Hepatic stellate cell (primary cell): ENCODE measurements around the gene BICC1.
"Not testable (repeated sequence)": the region's sequence is repeated elsewhere in the genome, so short reads cannot be mapped to it uniquely, and the experiment has no call there.

Experiments
- DNase-seq: peaks from one replicate; pipeline ENCODE4 v3.0.0; 2011; ENCODE audit warnings: low spot score

Gene BICC1

GRCh38 chr10:58565271-58565670 is 52.6 kb downstream of the BICC1 start:
- DNase-seq, result no peak

- no peak for DNase-seq
Observed at GRCh38 chr10:58567652-58568051, 55.0 kb downstream of the BICC1 start.

GRCh38 chr10:58568428-58568935 is 55.8 kb downstream of the BICC1 start:
- DNase-seq, result no peak

GRCh38 chr10:58570307-58570723 is 57.6 kb downstream of the BICC1 start:
- DNase-seq, result no peak

GRCh38 chr10:58570979-58571378 is 58.3 kb downstream of the BICC1 start:
- no peak for DNase-seq

GRCh38 chr10:58573144-58573543 is 60.5 kb downstream of the BICC1 start:
- no peak for DNase-seq

- DNase-seq, result no peak
Observed at GRCh38 chr10:58574058-58574457, 61.4 kb downstream of the BICC1 start.

GRCh38 chr10:58575491-58575890 is 62.8 kb downstream of the BICC1 start:
- no peak for DNase-seq

- no peak for DNase-seq
Observed at GRCh38 chr10:58576751-58577436, 64.2 kb downstream of the BICC1 start.

- DNase-seq, result no peak
Observed at GRCh38 chr10:58577437-58577777, 64.7 kb downstream of the BICC1 start.

- DNase-seq, result no peak
Observed at GRCh38 chr10:58578366-58578765, 65.7 kb downstream of the BICC1 start.

- no peak for DNase-seq
Observed at GRCh38 chr10:58579011-58579655, 66.5 kb downstream of the BICC1 start.

- no peak for DNase-seq
Observed at GRCh38 chr10:58582045-58582444, 69.4 kb downstream of the BICC1 start.

- no peak for DNase-seq
Observed at GRCh38 chr10:58585435-58585834, 72.8 kb downstream of the BICC1 start.

- DNase-seq, result no peak
Observed at GRCh38 chr10:58586282-58587245, 73.9 kb downstream of the BICC1 start.

- DNase-seq, result no peak
Observed at GRCh38 chr10:58587676-58588075, 75.0 kb downstream of the BICC1 start.

- no peak for DNase-seq
Observed at GRCh38 chr10:58588673-58589265, 76.1 kb downstream of the BICC1 start.

- DNase-seq, result peak; percentile 83
Observed at GRCh38 chr10:58590152-58590840, 77.6 kb downstream of the BICC1 start.

GRCh38 chr10:58590924-58591323 is 78.3 kb downstream of the BICC1 start:
- no peak for DNase-seq

GRCh38 chr10:58593008-58593407 is 80.3 kb downstream of the BICC1 start:
- no peak for DNase-seq

- DNase-seq, result not testable (repeated sequence)
Observed at GRCh38 chr10:58597211-58597610, 84.5 kb downstream of the BICC1 start.
